AG04450 (cell line): ENCODE measurements around the gene FUS. TPM values are rescaled to one million over a fixed set of nuclear protein-coding genes. Genes with fewer than 3 reads are reported as not detected.
"Not testable (repeated sequence)": the region's sequence is repeated elsewhere in the genome, so short reads cannot be mapped to it uniquely, and the experiment has no call there.

Experiments
- CTCF ChIA-PET: fragments of 300-600, 350-600 bp; formaldehyde crosslinking; extraction: SDS; loops from one replicate; lab custom pipeline; 2022; ENCODE audit warnings: antibody characterized with exemption, inconsistent platforms; lab: Charles Lee
- POLR2A ChIA-PET: fragments of 350-600 bp; formaldehyde crosslinking; extraction: SDS; loops from one replicate; lab custom pipeline; 2021; ENCODE audit warnings: antibody characterized with exemption, inconsistent platforms; lab: Yijun Ruan, JAX
- DNase-seq: peaks from one replicate; pipeline ENCODE4 v3.0.0-alpha.2; 2011; ENCODE audit warnings: low read depth, low spot score
- H3K27ac ChIP-seq: one replicate; pipeline ENCODE4 v1.5.1; 2012; ENCODE audit warnings: low read depth, low read length, control low read depth
- H3K27me3 ChIP-seq: one replicate; pipeline ENCODE4 v1.6.0; 2012; ENCODE audit warnings: low read length; ENCODE audit not compliant: control insufficient read depth, insufficient read depth
- H3K4me3 ChIP-seq: 2 replicates; pipeline ENCODE4 v1.5.1; 2011; ENCODE audit warnings: mild to moderate bottlenecking, low read depth, low read length, control low read depth
- H3K9me3 ChIP-seq: 2 replicates; pipeline ENCODE4 v1.5.1; 2012; ENCODE audit warnings: low read length; ENCODE audit not compliant: control insufficient read depth, insufficient read depth
- polyA plus RNA-seq: library from polyadenylated mRNA; depleted of rRNA; stranded (reverse); fragments of >200 nt; gene quantifications from 2 replicates; pipeline ENCODE4 v1.2.3, GENCODE V29; 2011
- TF ChIP-seq, protein P1 (sequence below): IDR thresholded peaks from 2 replicates; pipeline ENCODE4 v1.5.1; 2011; ENCODE audit warnings: low read depth, low read length, control low read depth, inconsistent platforms

Gene FUS
- polyA plus RNA-seq, 1 experiment = 166 TPM

DNA sequence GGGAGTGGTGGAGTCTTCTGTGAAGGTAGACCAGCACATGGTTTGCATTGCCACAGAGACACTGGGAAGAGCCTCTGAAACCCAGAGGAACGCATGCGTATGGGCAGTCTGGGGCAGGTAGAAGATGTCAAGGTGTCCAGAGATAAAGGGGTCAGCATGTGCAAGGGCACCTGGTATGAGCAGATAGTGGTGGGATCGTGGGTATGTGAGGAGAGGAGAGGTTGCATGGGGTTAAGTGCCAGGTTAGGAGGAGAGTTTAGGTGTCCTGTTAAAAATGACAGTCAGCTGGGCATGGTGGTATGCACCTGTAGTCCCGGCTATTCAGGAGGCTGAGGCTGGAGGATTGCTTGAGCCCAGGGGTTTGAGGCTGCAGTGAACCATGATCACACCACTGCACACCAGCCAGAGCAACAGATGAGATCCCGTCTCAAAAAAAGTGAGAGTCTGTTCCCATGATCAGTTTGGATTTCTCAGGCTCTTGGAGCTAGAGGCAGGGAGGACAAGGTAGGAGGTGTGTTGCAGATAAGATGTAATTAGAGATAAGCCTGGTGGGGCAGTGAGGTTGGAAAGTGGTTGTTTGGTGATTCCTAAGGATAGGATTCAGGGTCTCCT, 19.6 kb downstream of the FUS start:
- ChIA-PET POLR2A (interaction anchor here (0.6 to 2.5 kb wide), 2 partner anchors 10 to 260 kb away, joined by 3 to 9 read pairs; partner anchors contain the start of gene ARMC5), CTCF (no interaction called here)
- no peak overlapping the region for H3K27ac ChIP-seq
- no peaks in the 10 kb centered on the region for H3K9me3 ChIP-seq
- TF ChIP-seq, protein P1, sequence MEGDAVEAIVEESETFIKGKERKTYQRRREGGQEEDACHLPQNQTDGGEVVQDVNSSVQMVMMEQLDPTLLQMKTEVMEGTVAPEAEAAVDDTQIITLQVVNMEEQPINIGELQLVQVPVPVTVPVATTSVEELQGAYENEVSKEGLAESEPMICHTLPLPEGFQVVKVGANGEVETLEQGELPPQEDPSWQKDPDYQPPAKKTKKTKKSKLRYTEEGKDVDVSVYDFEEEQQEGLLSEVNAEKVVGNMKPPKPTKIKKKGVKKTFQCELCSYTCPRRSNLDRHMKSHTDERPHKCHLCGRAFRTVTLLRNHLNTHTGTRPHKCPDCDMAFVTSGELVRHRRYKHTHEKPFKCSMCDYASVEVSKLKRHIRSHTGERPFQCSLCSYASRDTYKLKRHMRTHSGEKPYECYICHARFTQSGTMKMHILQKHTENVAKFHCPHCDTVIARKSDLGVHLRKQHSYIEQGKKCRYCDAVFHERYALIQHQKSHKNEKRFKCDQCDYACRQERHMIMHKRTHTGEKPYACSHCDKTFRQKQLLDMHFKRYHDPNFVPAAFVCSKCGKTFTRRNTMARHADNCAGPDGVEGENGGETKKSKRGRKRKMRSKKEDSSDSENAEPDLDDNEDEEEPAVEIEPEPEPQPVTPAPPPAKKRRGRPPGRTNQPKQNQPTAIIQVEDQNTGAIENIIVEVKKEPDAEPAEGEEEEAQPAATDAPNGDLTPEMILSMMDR = no peak
- H3K27me3 ChIP-seq = peaks cover 3% of the 10 kb centered on the region
- H3K4me3 ChIP-seq = no peak overlapping the region
- no peak for DNase-seq

DNA sequence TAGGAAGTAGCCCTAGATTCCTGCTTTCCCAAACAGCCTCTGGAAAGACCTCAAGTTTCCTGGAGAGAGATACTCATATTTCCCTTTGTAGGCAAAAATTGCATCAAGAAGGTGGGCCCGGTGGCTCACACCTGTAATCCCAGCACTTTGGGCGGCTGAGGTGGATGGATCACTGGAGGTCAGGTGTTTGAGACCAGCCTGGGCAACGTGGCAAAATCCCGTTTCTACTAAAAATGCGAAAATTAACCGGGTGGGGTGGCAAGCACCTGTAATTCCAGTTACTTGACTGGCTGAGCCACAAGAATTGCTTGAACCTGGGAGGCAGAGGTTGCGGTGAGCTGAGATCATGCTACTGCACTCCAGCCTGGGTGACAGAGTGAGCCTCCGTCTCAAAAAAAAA, 20.2 kb downstream of the FUS start:
- ChIA-PET POLR2A (interaction anchor here (0.7 to 3.8 kb wide), 3 partner anchors 10 to 260 kb away, joined by 3 to 43 read pairs (median 9); partner anchors contain the start of genes ARMC5 and FUS), CTCF (interaction anchor here (1.7 kb wide), 1 partner anchor 251 kb away, joined by 4 read pairs; no protein-coding TSS in a partner anchor)
- not testable (repeated sequence) for H3K9me3 ChIP-seq

DNA sequence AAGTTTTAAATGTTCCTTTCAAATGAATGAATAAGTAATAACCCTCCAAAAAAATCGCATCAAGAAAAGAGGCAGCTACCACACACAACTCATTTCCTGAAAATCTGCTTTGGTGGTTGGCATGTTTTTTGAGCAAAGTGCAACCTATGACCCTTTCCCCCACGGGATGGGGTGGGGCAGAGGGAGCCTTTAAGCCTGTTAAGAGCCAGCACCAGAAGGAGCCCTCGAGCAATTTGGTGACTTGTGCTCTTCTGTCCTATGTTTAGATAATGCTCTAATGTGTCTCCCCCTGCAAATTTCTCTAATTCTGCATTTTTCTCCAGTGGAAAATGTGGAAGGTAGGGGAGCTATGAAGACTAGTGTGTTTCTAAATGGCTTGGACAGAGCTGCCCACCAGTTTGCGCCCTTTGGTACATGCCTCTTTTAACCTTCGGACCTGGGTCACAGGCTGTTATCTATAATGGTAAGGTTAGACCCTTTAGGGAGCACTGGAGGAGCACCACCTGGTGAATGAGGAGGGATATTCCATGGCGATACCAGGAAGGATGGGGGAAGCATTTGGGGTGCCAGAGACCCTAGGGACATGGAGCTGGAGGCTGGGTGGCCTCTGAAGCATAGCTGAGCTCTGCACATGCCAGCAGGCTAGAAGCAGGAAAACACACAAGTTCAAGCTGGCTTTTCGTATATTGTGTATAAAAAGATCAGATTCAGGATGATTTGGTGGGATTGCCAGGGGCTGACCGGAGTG, 21.1 kb downstream of the FUS start:
- POLR2A ChIA-PET = interaction anchor here (0.7 to 3.8 kb wide), 6 partner anchors 9 to 259 kb away, joined by 3 to 43 read pairs (median 6); partner anchors contain the start of genes ARMC5, FUS, KAT8 and ZNF843
- Histone ChIP-seq H3K9me3 (no peaks in the 10 kb centered on the region), H3K4me3 (peak overlapping the region; percentile 80), H3K27ac (no peak overlapping the region), H3K27me3 (peaks cover 6% of the 10 kb centered on the region)
- CTCF ChIA-PET = interaction anchor here (0.9 to 1.7 kb wide), 4 partner anchors 59 to 260 kb away, joined by 4 read pairs; no protein-coding TSS in a partner anchor
- DNase-seq = no peak
- TF ChIP-seq, protein P1 = no peak

More for the DNA sequence above, 20.2 kb downstream of the FUS start:
- H3K27me3 ChIP-seq, H3K27ac ChIP-seq, DNase-seq, H3K4me3 ChIP-seq: not testable (repeated sequence)

DNA sequence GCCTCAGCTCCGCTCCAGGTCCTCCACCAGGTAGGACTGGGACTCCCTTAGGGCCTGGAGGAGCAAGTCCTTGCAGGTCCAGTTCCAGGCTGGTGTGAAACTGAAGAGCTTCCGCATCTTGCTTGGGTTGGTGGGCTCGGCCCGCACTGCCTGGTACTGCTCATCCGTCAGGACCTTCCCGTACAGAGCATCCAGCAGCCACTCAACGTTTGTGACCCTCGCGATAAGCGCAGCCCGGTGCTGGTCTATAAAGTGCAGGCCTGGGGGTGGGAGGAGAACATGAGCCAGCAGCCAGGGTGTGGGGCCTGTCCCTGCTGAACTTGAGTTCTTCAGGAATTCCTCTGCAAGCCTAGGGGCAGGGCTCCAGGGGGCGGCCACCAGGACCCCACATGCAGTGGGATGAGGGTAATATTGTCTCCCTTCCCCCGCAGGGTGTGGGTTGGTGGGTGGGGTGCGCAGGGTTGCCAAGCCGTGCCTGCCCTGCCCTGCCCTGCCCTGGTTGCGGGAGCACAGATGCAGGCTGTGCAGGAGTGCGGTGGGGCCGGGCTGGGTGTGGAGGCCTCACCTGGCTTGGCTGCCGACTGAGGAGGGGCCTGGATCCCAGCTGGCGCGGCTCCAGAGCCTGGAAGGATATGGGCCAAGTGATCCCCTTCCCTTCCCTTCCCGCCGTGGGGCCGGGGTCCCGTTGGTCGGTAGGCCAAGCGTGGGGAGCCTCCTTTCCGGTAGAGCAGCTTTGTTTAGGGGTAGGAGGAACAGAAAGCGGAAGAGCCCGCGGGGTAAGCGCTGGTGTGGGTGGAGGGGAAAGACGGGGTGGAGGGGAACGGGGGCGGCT, 21.9 kb downstream of the FUS start:
- TF ChIP-seq, protein P1 = no peak
- POLR2A ChIA-PET = interaction anchor here (0.7 to 3.8 kb wide), 11 partner anchors 8 to 667 kb away, joined by 3 to 43 read pairs (median 5); partner anchors contain the start of genes ARMC5, FUS, KAT8 and ZNF843
- H3K4me3 ChIP-seq = peak overlapping the region; percentile 80
- H3K9me3 ChIP-seq = no peaks in the 10 kb centered on the region
- DNase-seq = no peak
- CTCF ChIA-PET = interaction anchor here (0.6 to 1.8 kb wide), 6 partner anchors 60 to 667 kb away, joined by 4 to 11 read pairs (median 4); no protein-coding TSS in a partner anchor
- no peak overlapping the region for H3K27ac ChIP-seq
- peaks cover 11% of the 10 kb centered on the region for H3K27me3 ChIP-seq
